NCI-H1436 treated with DMSO at 0.1 percent for 48 hours (cell line): ENCODE measurements around the gene DBF4B.

Source experiments
- DNase-seq: peaks from one replicate; lab custom pipeline; 2025; lab: John Stamatoyannopoulos, UW

The DBF4B gene

GRCh38 chr17:44760474-44761308 is 52.2 kb downstream of the DBF4B start:
- DNase-seq = no peak

GRCh38 chr17:44761932-44762810 is 53.7 kb downstream of the DBF4B start:
- DNase-seq = no peak

- no peak for DNase-seq
Observed at GRCh38 chr17:44763170-44763569, 54.7 kb downstream of the DBF4B start.

GRCh38 chr17:44765965-44766364 is 57.5 kb downstream of the DBF4B start:
- no peak for DNase-seq

- no peak for DNase-seq
Observed at GRCh38 chr17:44766409-44767038, 58.1 kb downstream of the DBF4B start.

GRCh38 chr17:44767493-44767892 is 59.0 kb downstream of the DBF4B start:
- DNase-seq = no peak

- DNase-seq = no peak
Observed at GRCh38 chr17:44768505-44769142, 60.2 kb downstream of the DBF4B start.

GRCh38 chr17:44769230-44769629 is 60.8 kb downstream of the DBF4B start:
- no peak for DNase-seq

- no peak for DNase-seq
Observed at GRCh38 chr17:44769647-44770084, 61.2 kb downstream of the DBF4B start.

GRCh38 chr17:44770166-44770925 is 61.9 kb downstream of the DBF4B start:
- DNase-seq = no peak

GRCh38 chr17:44772308-44773045 is 64.0 kb downstream of the DBF4B start:
- DNase-seq = no peak

- no peak for DNase-seq
Observed at GRCh38 chr17:44773140-44773539, 64.7 kb downstream of the DBF4B start.

GRCh38 chr17:44774271-44775135 is 66.0 kb downstream of the DBF4B start:
- DNase-seq = peak; percentile 17

GRCh38 chr17:44775136-44775837 is 66.8 kb downstream of the DBF4B start:
- DNase-seq = peak; percentile 92

- no peak for DNase-seq
Observed at GRCh38 chr17:44775838-44776621, 67.6 kb downstream of the DBF4B start.

- DNase-seq = no peak
Observed at GRCh38 chr17:44776628-44777393, 68.3 kb downstream of the DBF4B start.
